Neural progenitor cell (in vitro differentiated cells): Measurements from ENCODE around the gene SYNGR3. TPM values are rescaled to one million over a fixed set of nuclear protein-coding genes. Genes with fewer than 3 reads are reported as not detected.

ENCODE experiments used
- DNase-seq: peaks from one replicate; pipeline ENCODE4 v3.0.0-alpha.2; 2016; ENCODE audit warnings: low spot score
- H2AFZ ChIP-seq: fragments of 200-600 bp; sonication (generic); replicated peaks from 2 replicates; pipeline ENCODE4 v1.6.1; 2016; ENCODE audit warnings: antibody characterized with exemption
- H3F3A ChIP-seq: fragments of 200-600 bp; sonication (generic); 2 replicates; pipeline ENCODE4 v1.6.1; 2016; ENCODE audit warnings: antibody characterized with exemption, low read depth
- H3K27ac ChIP-seq: fragments of 200-600 bp; sonication (generic); 2 replicates; pipeline ENCODE4 v1.5.1; 2016; ENCODE audit warnings: mild to moderate bottlenecking
- H3K27me3 ChIP-seq: fragments of 200-600 bp; sonication (generic); 2 replicates; pipeline ENCODE4 v1.6.1; 2016; ENCODE audit warnings: mild to moderate bottlenecking, moderate library complexity
- H3K36me3 ChIP-seq: fragments of 200-600 bp; sonication (generic); 2 replicates; pipeline ENCODE4 v1.5.1; 2016
- H3K4me1 ChIP-seq: fragments of 200-600 bp; sonication (generic); 2 replicates; pipeline ENCODE4 v1.6.1; 2016; ENCODE audit warnings: mixed run types
- H3K4me2 ChIP-seq: fragments of 200-600 bp; sonication (generic); 2 replicates; pipeline ENCODE4 v1.6.1; 2016
- H3K4me3 ChIP-seq: fragments of 200-600 bp; sonication (generic); 2 replicates; pipeline ENCODE4 v1.5.1; 2016
- H3K79me2 ChIP-seq: fragments of 200-600 bp; sonication (generic); 2 replicates; pipeline ENCODE4 v1.6.1; 2016; ENCODE audit warnings: low read depth
- H3K9ac ChIP-seq: fragments of 200-600 bp; sonication (generic); 2 replicates; pipeline ENCODE4 v1.6.1; 2016
- H3K9me3 ChIP-seq: fragments of 200-600 bp; sonication (generic); 2 replicates; pipeline ENCODE4 v1.5.1; 2016; ENCODE audit warnings: low read depth
- H4K20me1 ChIP-seq: fragments of 200-600 bp; sonication (generic); 2 replicates; pipeline ENCODE4 v1.6.1; 2016; ENCODE audit warnings: low read depth
- H3K27ac Mint-ChIP-seq: 3 replicates; pipeline ENCODE4 v1.8.0; 2021; ENCODE audit warnings: mixed read lengths
- H3K27me3 Mint-ChIP-seq: 2 replicates; pipeline ENCODE4 v1.8.0; 2022; ENCODE audit warnings: low read depth, mild to moderate bottlenecking, inconsistent platforms, moderate library complexity, mixed read lengths; ENCODE audit not compliant: insufficient read depth
- H3K36me3 Mint-ChIP-seq: 3 replicates; pipeline ENCODE4 v1.8.0; 2021; ENCODE audit warnings: mixed read lengths
- H3K4me1 Mint-ChIP-seq: 3 replicates; pipeline ENCODE4 v1.8.0; 2021; ENCODE audit warnings: mixed read lengths
- H3K4me3 Mint-ChIP-seq: 3 replicates; pipeline ENCODE4 v1.8.0; 2021; ENCODE audit warnings: mild to moderate bottlenecking, moderate library complexity, mixed read lengths
- H3K9me3 Mint-ChIP-seq: 3 replicates; pipeline ENCODE4 v1.8.0; 2020; ENCODE audit warnings: mixed read lengths
- EZH2 ChIP-seq: fragments of 200-600 bp; sonication (generic); IDR thresholded peaks from 2 replicates; pipeline ENCODE4 v1.6.1; 2017; ENCODE audit warnings: antibody characterized with exemption, mild to moderate bottlenecking, moderate library complexity
- EZH2phosphoT487 ChIP-seq: fragments of 200-600 bp; sonication (generic); IDR thresholded peaks from 2 replicates; pipeline ENCODE4 v1.6.1; 2017; ENCODE audit warnings: antibody characterized with exemption
- total RNA-seq: library from RNA; depleted of rRNA; stranded (reverse); fragments of >200 nt; gene quantifications from 2 replicates; pipeline ENCODE4 v1.2.3, GENCODE V29; 2015; ENCODE audit warnings: low replicate concordance
- TF ChIP-seq, protein P1 (sequence below): fragments of 200-600 bp; sonication (generic); IDR thresholded peaks from 2 replicates; pipeline ENCODE4 v1.5.1; 2017; ENCODE audit warnings: antibody characterized with exemption, mild to moderate bottlenecking

The SYNGR3 gene
- total RNA-seq, 1 donor from 2014 or later: 4.4 TPM

DNA sequence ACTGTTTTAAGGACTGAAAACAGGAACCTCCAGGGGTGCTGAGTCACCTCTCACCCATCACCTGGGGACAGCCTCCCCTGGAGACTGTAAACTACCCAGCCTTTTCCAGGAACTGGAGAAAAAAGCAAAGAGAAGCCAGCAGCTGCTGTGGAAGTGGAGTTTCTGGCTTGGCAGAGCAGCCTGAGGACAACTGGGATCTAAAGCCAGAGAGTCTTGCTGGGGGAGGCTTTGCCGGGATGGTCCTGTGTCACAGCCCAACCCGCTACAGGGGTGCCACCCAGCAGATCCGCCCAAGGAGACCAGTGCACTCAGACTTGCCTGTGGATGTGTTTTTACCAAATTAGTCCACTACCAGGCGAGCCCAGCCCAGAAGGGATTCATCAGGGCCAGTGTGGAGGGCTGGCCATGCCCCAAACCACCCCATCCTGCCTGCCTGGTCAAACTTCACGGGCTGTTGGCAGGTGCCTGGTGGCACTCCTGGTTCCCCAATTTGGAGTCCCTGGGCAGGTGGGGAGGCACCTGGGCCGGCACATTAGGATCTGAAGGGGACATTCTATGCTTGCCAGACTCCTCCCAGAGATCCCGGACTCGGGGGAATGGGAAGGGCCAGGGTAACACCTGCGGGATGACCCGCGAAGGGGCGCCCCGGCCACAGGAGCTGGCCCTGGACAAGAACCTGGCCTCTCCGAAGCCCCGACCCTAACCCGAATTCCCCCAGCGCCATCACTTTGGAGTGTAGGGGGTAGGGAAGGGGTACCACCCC is 47.5 kb upstream of the SYNGR3 start:
- TF ChIP-seq, protein P1, sequence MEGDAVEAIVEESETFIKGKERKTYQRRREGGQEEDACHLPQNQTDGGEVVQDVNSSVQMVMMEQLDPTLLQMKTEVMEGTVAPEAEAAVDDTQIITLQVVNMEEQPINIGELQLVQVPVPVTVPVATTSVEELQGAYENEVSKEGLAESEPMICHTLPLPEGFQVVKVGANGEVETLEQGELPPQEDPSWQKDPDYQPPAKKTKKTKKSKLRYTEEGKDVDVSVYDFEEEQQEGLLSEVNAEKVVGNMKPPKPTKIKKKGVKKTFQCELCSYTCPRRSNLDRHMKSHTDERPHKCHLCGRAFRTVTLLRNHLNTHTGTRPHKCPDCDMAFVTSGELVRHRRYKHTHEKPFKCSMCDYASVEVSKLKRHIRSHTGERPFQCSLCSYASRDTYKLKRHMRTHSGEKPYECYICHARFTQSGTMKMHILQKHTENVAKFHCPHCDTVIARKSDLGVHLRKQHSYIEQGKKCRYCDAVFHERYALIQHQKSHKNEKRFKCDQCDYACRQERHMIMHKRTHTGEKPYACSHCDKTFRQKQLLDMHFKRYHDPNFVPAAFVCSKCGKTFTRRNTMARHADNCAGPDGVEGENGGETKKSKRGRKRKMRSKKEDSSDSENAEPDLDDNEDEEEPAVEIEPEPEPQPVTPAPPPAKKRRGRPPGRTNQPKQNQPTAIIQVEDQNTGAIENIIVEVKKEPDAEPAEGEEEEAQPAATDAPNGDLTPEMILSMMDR: no peak
- TF ChIP-seq EZH2phosphoT487: no peak
- TF ChIP-seq EZH2: no peak
- H3K4me3 Mint-ChIP-seq: peak overlapping the region; percentile 92
- no peak overlapping the region for H3K27ac Mint-ChIP-seq
- peak overlapping the region; percentile 54 for H3K9ac ChIP-seq
- H3K4me3 ChIP-seq: peak overlapping the region; percentile 90
- H3K27me3 ChIP-seq: no peaks in the 10 kb centered on the region
- no peaks in the 10 kb centered on the region for H4K20me1 ChIP-seq
- DNase-seq: no peak
- H3K36me3 ChIP-seq: no peaks in the 10 kb centered on the region
- H3K4me1 Mint-ChIP-seq: peaks cover 15% of the 10 kb centered on the region
- peaks cover 3% of the 10 kb centered on the region for H3K27me3 Mint-ChIP-seq
- no peaks in the 10 kb centered on the region for H3K9me3 Mint-ChIP-seq
- H3K27ac ChIP-seq: no peak overlapping the region
- H3K79me2 ChIP-seq: peaks cover 10% of the 10 kb centered on the region
- peak overlapping the region; percentile 94 for H3K4me2 ChIP-seq
- H2AFZ ChIP-seq: peak overlapping the region; percentile 91
- peaks cover 7% of the 10 kb centered on the region for H3K4me1 ChIP-seq
- no peaks in the 10 kb centered on the region for H3K36me3 Mint-ChIP-seq
- peaks cover 9% of the 10 kb centered on the region for H3F3A ChIP-seq
- H3K9me3 ChIP-seq: no peaks in the 10 kb centered on the region

DNA sequence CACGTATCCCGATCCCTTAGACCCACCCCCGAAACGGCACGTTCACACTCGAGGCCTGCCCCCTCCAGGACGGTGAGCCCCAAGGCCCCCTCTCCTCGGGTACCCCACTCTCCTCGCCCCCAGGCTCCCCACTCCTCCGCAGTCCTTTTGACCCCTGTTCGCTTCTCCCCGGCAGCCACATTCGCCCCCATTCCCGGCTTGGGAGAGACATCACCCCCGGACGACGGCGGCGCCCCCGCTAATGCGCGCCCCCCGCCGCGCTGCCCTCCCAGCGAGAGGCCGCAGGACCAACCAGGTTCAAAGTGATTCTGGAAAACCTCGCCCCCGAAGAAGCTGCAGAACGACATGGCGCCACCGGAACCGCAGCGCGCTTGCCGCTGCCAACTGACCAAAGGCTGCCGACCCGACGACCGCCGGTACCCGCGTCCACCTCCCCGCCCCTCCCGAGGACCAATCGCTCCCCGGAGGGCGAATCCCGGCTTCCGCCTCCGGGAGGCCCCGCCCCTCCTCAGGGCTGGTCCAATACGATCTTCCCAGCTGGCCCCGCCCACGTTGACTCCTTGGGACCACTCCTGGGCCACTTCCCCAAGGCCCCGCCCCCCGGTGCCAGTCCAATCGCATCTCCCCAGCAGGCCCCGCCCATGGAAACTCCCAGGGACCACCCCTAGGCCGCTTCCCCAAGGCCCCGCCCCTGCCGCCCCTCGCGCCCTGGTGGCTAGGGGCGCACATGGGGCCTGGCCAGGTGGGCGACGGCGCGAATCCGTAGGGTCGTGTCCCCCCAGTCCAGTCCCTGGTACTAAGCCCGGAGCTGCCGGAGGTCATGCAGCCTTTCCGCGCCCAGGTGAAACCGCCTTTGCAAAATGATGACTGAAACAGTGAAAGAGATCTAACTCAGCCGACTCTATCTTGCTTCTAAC is 46.7 kb upstream of the SYNGR3 start, which contains the start of gene MSRB1:
Gene MSRB1, minus strand, starts transcription at position 390 of the 917 bp plus-strand sequence. Its CDS starts 43 bp downstream, at position 347.
- peak within 1 kb of the TSS; percentile 91 for H2AFZ ChIP-seq
- peaks cover 9% of the 10 kb centered on the region for H3F3A ChIP-seq
- H3K4me3 Mint-ChIP-seq: peak within 1 kb of the TSS; percentile 92
- H3K27me3 Mint-ChIP-seq: peaks cover 2% of the 10 kb centered on the region
- H3K4me1 ChIP-seq: peaks cover 7% of the 10 kb centered on the region
- H3K27me3 ChIP-seq: no peaks in the 10 kb centered on the region
- no peaks in the 10 kb centered on the region for H4K20me1 ChIP-seq
- peak within 1 kb of the TSS; percentile 94 for H3K4me2 ChIP-seq
- no peak within 1 kb of the TSS for H3K27ac ChIP-seq
- H3K9me3 Mint-ChIP-seq: no peaks in the 10 kb centered on the region
- H3K4me3 ChIP-seq: peak within 1 kb of the TSS; percentile 90
- H3K79me2 ChIP-seq: peaks cover 10% of the 10 kb centered on the region
- H3K36me3 ChIP-seq: no peaks in the 10 kb centered on the region
- peaks cover 15% of the 10 kb centered on the region for H3K4me1 Mint-ChIP-seq
- no peak within 1 kb of the TSS for H3K27ac Mint-ChIP-seq
- peak; percentile 100 for DNase-seq
- H3K9me3 ChIP-seq: no peaks in the 10 kb centered on the region
- H3K9ac ChIP-seq: peak within 1 kb of the TSS; percentile 54
- no peaks in the 10 kb centered on the region for H3K36me3 Mint-ChIP-seq
- no peak for TF ChIP-seq EZH2phosphoT487
- TF ChIP-seq, protein P1: peak; percentile 19

DNA sequence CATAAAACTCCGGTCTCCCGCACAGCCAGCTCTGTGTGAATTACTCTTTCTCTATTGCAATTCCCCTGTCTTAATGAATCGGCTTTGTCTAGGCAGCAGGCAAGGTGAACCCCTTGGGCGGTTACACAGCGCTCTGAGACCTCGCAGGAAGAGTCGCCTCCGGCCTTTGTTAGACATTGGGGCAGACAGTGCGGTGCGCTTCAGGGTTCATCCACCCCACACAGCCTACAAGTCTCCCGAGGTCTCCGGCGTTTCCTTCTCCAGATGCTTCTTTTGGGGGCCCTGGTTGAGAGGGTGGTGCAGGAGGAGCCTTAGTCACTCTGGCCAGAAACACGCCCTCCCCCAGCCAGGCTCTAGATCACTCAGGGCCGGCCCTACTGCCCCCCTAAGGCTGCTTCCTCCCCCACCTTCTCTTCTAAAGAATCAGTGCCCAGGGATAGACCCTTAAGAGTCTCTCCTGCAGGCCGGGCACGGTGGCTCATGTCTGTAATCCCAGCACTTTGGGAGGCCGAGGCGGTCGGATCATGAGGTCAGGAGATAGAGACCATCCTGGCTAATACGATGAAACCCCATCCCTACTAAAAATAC is 45.1 kb upstream of the SYNGR3 start:
- peaks cover 15% of the 10 kb centered on the region for H3K4me1 Mint-ChIP-seq
- TF ChIP-seq EZH2phosphoT487 (no peak), EZH2 (no peak)
- TF ChIP-seq, protein P1: no peak

More for the DNA sequence above, 45.1 kb upstream of the SYNGR3 start:
- no peak overlapping the region for H3K27ac Mint-ChIP-seq
- H3K36me3 Mint-ChIP-seq: no peaks in the 10 kb centered on the region
- Histone ChIP-seq H3K27me3 (no peaks in the 10 kb centered on the region), H3K9ac (no peak overlapping the region), H3K9me3 (no peaks in the 10 kb centered on the region), H3K36me3 (no peaks in the 10 kb centered on the region), H3K4me1 (peaks cover 7% of the 10 kb centered on the region), H3K4me2 (no peak overlapping the region), H3K4me3 (no peak overlapping the region), H3F3A (peaks cover 9% of the 10 kb centered on the region), H3K27ac (no peak overlapping the region), H4K20me1 (no peaks in the 10 kb centered on the region), H2AFZ (no peak overlapping the region), H3K79me2 (peaks cover 10% of the 10 kb centered on the region)
- DNase-seq: no peak
- H3K4me3 Mint-ChIP-seq: peak overlapping the region; percentile 92
- H3K9me3 Mint-ChIP-seq: no peaks in the 10 kb centered on the region
- peaks cover 2% of the 10 kb centered on the region for H3K27me3 Mint-ChIP-seq
